Pancreas (tissue), 10 donors: ENCODE data around the gene ST8SIA4. TPM values are rescaled to one million over a fixed set of nuclear protein-coding genes. Genes with fewer than 3 reads are reported as not detected.
A peak's percentile ranks its signal among the peaks of the same experiment; 100 is the strongest.

ENCODE experiments used
- ATAC-seq, 4 donors: fragments of 200-7000 bp; cut with Tn5 transposase; one replicate each; pipeline versions ENCODE4 v1.8.0 to v1.9.1; 2020; ENCODE audit warnings: mild to moderate bottlenecking in 4 of 4, moderate library complexity in 4 of 4
- DNase-seq, 6 donors: peaks; one replicate each; pipeline ENCODE4 v3.0.0-alpha.2; 2020
- FAIRE-seq: peaks from 2 replicates; lab custom pipeline; 2012; peaks lifted over from hg19 to GRCh38; lab: Jason Lieb, UNC
- H3K27ac ChIP-seq, 4 donors: fragments of 200-600 bp; sonication (generic); 1 replicate in 3 of 4; 2 replicates in 1 of 4; pipeline versions ENCODE4 v1.5.0 to v1.8.0; 2020
- H3K27me3 ChIP-seq, 4 donors: fragments of 200-600 bp; one replicate each; pipeline ENCODE4 v1.8.0; 2021
- H3K36me3 ChIP-seq, 3 donors: fragments of 200-600 bp; sonication (generic) in 1 of 3; one replicate each; pipeline versions ENCODE4 v1.5.0 to v1.8.0; 2020 to 2021
- H3K4me1 ChIP-seq, 3 donors: fragments of 200-600 bp; one replicate each; pipeline ENCODE4 v1.8.0; 2021
- H3K4me3 ChIP-seq, 4 donors: fragments of 200-600 bp; sonication (generic) in 2 of 4; one replicate each; pipeline versions ENCODE4 v1.5.0 to v1.8.0; 2020 to 2021
- H3K9me3 ChIP-seq, 4 donors: fragments of 200-600 bp; one replicate each; pipeline ENCODE4 v1.8.0; 2021
- WGBS, 2 donors: extraction: QIAGEN DNeasy Blood & Tissue Kit; methylation state at CpG; one replicate each; pipeline ENCODE4 v1.1.7; 2013; 5-methylcytosine and 5-hydroxymethylcytosine counted together
- intact Hi-C, 3 donors: fragments of 100-400 bp; cut with DNase I; formaldehyde crosslinking; loops; one replicate each; pipeline versions ENCODE4 v1.11.1 to v1.14.2; 2022
- polyA plus RNA-seq, 2 donors: library from polyadenylated mRNA; stranded (reverse); fragments of 200-250 nt; gene quantifications; one replicate each; pipeline ENCODE4 v1.2.3, GENCODE V29; 2013
- total RNA-seq, 6 donors: library from RNA; stranded (reverse); fragmentation: NEBNext Ultra II Directional in 4 of 6; extraction: Animal tissue kit (Norgen Biotek cat#: 25700) in 4 of 6; gene quantifications; one replicate each; pipeline versions ENCODE4 v1.2.1 to v1.2.4, GENCODE V29; 2021 to 2023
- TF ChIP-seq, protein P1 (sequence below), 4 donors: fragments of 200-600 bp; sonication (generic) in 3 of 4; IDR thresholded peaks; one replicate each; pipeline versions ENCODE4 v1.5.0 to v1.8.0; 2021; ENCODE audit warnings: antibody characterized with exemption in 4 of 4
- donor health status: healthy with polysubstance abuse.
- donor health status: DM: no; HTN: no; CAD: no; lungs with moderate emphysema.
- donor health status: DM: no; HTN: no; CAD: no.
- donor health status: control.
- donor health status: control.
- donor health status: Bipolar disorder and iron deficiency.
- donor health status: DM: yes; HTN: yes; CAD: no.
- donor health status: DM: no; HTN: no; CAD: no.
- donor health status: DM: no; HTN: no; CAD: no.
- donor health status: DM: yes; HTN: yes; CAD: no.

The ST8SIA4 gene
- total and polyA plus RNA-seq, 8 donors: 0.34 to 5.7 (median 0.86) TPM

DNA sequence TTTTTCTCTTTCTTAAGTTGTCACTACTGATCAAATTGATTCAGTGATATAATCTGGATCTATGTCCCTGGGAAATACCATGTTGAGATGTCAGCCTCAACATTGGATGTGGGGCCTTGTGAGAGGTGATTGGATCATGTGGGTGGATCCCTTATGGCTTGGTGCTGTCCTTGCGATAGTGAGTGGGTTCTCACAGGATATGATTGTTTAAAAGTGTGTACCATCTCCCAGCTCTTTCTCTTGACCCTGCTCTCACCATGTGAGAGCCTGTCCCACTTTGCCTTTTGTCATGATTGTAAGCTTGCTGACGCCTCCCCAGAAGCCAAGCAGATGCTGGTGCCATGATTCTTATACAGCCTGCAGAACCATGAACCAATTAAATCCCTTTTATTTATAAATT is 68.6 kb downstream of the ST8SIA4 start:
- H3K4me3 ChIP-seq: no peak overlapping the region
- TF ChIP-seq, protein P1, sequence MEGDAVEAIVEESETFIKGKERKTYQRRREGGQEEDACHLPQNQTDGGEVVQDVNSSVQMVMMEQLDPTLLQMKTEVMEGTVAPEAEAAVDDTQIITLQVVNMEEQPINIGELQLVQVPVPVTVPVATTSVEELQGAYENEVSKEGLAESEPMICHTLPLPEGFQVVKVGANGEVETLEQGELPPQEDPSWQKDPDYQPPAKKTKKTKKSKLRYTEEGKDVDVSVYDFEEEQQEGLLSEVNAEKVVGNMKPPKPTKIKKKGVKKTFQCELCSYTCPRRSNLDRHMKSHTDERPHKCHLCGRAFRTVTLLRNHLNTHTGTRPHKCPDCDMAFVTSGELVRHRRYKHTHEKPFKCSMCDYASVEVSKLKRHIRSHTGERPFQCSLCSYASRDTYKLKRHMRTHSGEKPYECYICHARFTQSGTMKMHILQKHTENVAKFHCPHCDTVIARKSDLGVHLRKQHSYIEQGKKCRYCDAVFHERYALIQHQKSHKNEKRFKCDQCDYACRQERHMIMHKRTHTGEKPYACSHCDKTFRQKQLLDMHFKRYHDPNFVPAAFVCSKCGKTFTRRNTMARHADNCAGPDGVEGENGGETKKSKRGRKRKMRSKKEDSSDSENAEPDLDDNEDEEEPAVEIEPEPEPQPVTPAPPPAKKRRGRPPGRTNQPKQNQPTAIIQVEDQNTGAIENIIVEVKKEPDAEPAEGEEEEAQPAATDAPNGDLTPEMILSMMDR (IDR thresholded peaks at IDR 0.05): no peak
- ATAC-seq (no peak), FAIRE-seq (no peak), DNase-seq (no peak)
- H3K36me3 ChIP-seq: no peaks in the 10 kb centered on the region
- 84 to 86% methylated on average over 2 of the region's 2 CpGs for WGBS, 2 donors
- H3K9me3 ChIP-seq: no peaks in the 10 kb centered on the region
- no peaks in the 10 kb centered on the region for H3K27me3 ChIP-seq
- H3K4me1 ChIP-seq: no peaks in the 10 kb centered on the region
- H3K27ac ChIP-seq: no peak overlapping the region
- intact Hi-C loops: no loop called here

DNA sequence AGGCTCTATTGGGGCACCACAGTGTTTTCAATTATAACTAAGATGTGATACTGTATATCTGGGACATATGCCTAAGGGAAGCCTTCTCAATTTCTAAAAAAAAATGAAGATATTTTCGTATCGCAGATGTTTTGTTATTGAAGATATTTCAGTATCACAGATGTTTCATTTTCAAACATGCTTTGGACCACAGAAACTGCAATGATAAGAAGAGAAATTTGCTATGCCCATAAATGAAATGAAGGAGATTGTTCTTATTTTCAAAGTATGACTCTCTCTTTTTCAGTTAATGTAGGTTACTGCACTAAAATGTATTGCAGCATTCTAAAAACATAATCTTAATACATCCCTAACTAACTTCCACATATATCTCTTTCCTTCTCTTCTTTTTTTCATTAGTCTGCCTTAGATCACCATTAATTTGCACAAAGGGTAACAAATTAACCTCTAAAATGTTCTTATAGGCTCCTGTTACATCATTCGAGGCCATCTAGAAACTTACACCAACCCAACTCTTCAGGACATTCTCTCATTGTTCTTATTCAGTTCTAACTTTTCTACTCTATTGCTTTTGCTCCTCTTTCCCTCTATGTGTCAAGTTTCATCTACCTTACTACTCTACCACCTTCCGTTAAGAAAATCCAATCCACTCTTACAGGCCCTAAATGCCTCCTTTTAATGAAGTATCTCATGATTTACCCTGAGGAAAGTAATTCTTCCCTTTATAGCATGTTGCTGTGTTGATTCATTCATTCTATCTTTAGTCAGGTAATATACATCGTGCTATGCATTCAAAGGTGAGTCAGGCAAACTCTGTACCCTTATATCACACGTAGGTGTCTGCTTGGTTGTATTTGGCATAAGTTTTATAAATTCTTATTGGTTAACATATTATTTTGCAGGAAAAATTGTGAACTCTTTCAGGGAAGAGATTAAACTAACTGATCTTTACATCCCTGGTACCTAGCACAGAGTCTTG is 70.5 kb downstream of the ST8SIA4 start:
- Histone ChIP-seq H3K4me3 (no peak overlapping the region), H3K9me3 (no peaks in the 10 kb centered on the region), H3K36me3 (no peaks in the 10 kb centered on the region), H3K4me1 (no peaks in the 10 kb centered on the region), H3K27me3 (no peaks in the 10 kb centered on the region), H3K27ac (no peak overlapping the region)
- no peak for DNase-seq
- intact Hi-C loops: no loop called here
- ATAC-seq: no peak
- TF ChIP-seq, protein P1 (IDR thresholded peaks at IDR 0.05): no peak
- FAIRE-seq: no peak
- WGBS, 2 donors: 73 to 85% methylated on average over 6 of the region's 6 CpGs

DNA sequence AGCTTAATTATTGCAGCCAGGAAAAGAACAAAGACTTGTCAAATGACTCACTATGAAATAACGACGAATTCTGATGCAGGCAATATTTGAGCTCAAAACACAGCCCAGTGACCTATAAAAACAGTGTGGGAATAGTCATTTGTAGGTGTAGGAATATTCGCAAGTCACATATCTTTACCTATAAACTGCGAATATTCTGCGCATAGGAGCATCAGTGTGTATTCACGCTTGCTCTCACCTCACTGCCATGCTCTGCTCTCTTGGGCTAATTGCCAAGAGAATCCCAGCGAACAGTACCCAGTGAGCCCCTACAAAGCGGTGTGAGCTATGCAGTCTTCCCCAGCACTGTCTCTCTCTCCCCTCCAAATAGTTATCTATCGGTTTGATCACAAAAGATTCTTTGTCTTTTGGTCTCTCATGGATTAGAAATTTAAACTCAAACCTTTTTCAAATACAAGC is 74.2 kb downstream of the ST8SIA4 start:
- FAIRE-seq (no peak), DNase-seq (no peak), ATAC-seq (no peak)
- no peaks in the 10 kb centered on the region for H3K4me1 ChIP-seq
- intact Hi-C loops: no loop called here
- H3K27ac ChIP-seq: no peak overlapping the region
- no peaks in the 10 kb centered on the region for H3K9me3 ChIP-seq
- WGBS, 2 donors: 79 to 84% methylated on average over 9 of the region's 9 CpGs
- no peaks in the 10 kb centered on the region for H3K27me3 ChIP-seq
- TF ChIP-seq, protein P1 (IDR thresholded peaks at IDR 0.05): no peak
- H3K36me3 ChIP-seq: no peaks in the 10 kb centered on the region
- H3K4me3 ChIP-seq: no peak overlapping the region

DNA sequence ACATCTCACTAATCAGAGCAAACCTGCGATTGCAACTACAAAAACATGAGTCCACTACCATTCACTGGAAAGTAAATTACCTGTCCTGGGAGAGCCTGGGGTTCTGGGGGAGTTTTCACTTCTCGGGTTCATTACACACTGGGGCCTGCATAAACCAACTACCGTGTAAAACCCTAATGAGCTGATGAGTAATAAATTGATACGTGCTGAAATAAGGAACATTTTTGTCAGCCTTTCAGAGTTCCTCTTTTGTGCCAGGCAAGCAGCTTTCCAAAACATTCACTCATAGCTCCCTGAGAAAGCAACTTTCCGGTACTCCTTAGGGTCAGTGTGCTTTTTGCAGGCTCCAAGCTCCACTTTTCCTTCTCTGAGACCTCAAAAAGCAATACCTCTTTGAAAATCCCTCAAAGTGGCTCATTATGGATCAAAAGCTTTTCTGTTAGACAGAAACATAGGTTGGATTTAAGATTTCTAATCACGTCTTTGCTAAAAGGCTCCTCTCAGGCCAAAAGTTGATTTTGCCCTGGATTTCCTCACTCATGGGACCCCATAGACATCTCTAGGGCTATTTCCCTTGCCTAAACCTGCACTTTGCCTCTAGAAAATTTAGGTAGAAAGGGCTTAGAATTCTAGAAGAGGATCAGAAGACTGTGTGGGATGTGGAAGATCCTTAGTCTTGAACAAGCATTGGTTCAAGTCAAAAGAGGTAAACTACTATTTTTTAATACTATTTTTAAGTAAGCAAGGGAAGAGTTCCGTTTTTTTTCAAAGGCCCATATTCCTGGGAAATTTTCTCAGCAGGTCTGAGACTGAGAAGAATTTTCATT is 74.8 kb downstream of the ST8SIA4 start:
- WGBS, 2 donors: 60 to 68% methylated on average over 7 of the region's 7 CpGs
- no peaks in the 10 kb centered on the region for H3K9me3 ChIP-seq
- no peaks in the 10 kb centered on the region for H3K27me3 ChIP-seq
- no peaks in the 10 kb centered on the region for H3K36me3 ChIP-seq
- DNase-seq (no peak), FAIRE-seq (no peak), ATAC-seq (peak in 1 of 4 donors; percentile 56)
- no peaks in the 10 kb centered on the region for H3K4me1 ChIP-seq
- intact Hi-C loops: no loop called here
- TF ChIP-seq, protein P1 (IDR thresholded peaks at IDR 0.05): no peak
- no peak overlapping the region for H3K4me3 ChIP-seq
- no peak overlapping the region for H3K27ac ChIP-seq
